ENCODE data around the gene PDCD5.
"Not testable (repeated sequence)": the region's sequence is repeated elsewhere in the genome, so short reads cannot be mapped to it uniquely, and the experiment has no call there.

PDCD5 gene

GRCh38 chr19:32576790-32577189, 4.2 kb upstream of the PDCD5 start:
- no peak for DNase-seq (ENCODE audit: low read depth in 2 of 3, low spot score in 1 of 3)

DNA sequence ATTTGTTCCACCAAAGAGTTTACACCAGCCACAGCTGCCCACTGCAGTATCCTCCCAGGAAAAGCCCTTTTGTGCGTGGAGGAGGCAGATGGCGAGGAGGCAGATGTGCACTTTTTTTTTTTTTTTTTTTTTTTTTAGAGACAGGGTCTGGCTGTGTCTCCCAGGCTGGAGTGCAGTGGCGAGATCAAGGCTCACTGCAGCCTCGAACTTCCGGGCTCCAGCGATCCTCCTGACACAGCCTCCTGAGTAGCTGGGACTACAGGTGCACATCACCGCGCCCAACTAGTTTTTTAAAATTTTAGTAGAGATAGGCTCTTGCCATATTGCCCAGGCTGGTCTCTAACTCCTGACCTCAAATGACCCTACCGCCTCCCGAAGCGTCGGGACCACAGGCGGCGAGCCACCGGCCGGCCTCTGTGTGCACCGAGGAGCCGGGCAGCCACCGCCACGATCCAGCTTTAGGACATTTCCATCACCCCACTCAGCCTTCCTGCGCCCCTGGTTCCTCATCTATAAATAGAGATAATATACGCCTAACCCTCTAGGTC, 563 bp upstream of the PDCD5 start:
- DNase-seq (ENCODE audit: low read depth in 2 of 3, low spot score in 1 of 3), result no peak

DNA sequence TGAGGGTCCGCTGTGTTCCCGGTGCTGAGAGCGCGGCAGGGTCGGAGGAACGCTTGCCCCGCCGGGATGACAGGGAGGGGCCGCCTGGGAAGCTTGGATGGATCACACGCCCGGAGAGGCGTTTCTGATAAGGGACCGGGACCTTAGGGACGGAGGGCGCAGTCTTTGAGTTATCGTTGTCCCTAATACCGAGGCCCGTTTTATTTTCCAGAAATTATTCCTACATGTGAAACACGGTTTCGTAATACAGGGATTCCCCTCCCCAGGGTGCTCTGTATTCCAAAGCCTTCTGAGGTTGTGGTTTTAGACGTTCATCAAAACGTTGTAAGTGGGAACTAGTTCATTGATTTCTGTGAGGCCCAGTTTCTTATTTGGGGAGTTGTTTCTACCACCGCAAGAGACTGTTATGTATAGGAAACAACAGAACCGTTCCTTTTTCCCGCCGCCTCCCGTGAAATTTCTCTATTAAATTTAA, 752 bp downstream of the PDCD5 start:
- DNase-seq (ENCODE audit: low read depth in 2 of 3, low spot score in 1 of 3), result peak in 1 of 3 donors; percentile 9

GRCh38 chr19:32587747-32588504, 6.9 kb downstream of the PDCD5 start:
- DNase-seq (ENCODE audit: low read depth in 2 of 3, low spot score in 1 of 3), result not testable (repeated sequence)

DNA sequence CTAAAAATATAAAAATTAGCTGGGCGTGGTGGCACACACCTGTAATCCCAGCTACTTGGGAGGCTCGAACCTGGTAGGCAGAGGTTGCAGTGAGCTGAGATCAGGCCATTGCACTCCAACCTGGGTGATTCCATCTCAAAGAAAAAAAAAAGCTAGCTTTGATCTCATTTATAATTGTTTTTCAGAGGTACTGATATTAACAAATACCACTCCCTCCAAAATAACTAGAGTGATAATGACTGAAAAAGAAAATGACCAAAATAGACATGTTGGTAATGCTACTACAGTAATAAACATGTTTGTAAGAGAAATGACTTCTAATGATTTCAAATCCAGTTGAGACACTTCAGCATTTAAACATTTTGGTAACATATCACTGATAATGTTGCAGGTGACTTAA, 13.0 kb downstream of the PDCD5 start:
- no peak for DNase-seq (ENCODE audit: low read depth in 2 of 3, low spot score in 1 of 3)

GRCh38 chr19:32595491-32595890, 14.5 kb downstream of the PDCD5 start:
- DNase-seq (ENCODE audit: low read depth in 2 of 3, low spot score in 1 of 3), result no peak

DNA sequence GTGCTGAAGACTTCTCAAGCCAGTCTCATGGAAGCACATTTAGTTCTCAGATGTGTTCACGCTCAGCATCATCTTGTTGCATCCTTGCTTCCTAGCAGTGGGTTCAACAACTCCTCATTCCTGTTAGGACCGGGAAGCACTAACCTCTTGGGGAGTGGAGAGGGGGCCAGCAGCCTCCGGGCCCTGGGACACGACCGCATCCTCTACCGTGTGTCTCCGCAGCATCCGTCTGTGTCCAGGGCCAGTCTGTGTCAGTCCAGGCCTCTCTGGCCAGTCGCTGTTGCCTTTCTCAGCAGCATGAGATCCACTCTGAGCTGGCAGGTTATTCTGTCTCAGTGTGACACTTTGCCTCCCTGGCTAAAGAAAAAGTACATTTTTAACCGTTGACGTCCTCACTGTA, 17.0 kb downstream of the PDCD5 start:
- DNase-seq (ENCODE audit: low read depth in 2 of 3, low spot score in 1 of 3), result no peak

DNA sequence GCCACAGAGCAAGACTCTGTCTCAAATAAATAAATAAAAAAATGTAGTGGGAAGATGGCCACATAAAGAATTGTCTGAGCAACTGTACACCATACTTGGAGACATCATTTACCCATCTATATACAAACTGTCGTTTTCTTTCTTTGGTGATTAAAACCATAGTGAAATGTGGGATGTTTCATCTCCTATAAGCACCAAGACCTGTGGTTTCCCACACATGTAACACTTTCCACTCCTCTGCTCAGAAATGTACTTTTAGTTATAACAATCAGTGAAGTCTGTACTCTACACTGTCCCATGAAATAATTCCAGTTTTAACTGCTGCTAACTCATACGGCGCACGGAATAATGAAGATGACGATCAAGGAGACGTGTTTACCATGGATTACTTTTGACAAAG, 18.3 kb downstream of the PDCD5 start:
- DNase-seq (ENCODE audit: low read depth in 2 of 3, low spot score in 1 of 3), result no peak

DNA sequence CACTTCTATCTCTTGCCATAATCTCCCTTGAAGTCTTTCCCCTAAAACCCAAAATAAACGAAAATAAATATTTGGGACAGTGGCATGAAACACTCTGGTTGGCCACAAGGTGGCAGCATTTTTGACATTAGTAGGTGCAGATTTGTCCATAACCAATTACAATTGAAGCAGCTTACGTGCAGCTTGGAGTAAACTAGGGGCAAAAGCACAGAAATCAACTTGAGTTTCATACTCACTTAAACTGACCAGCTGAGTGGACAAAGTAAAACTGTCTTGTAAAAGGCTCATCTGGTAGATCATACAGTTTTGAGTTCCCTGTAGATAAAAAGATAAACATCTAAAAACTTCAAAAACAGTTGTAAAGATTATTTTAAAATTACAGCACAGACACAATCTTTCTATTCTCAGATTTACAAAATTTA, 18.8 kb downstream of the PDCD5 start:
- DNase-seq (ENCODE audit: low read depth in 2 of 3, low spot score in 1 of 3), result peak in 2 of 3 donors; percentile 7 to 44

DNA sequence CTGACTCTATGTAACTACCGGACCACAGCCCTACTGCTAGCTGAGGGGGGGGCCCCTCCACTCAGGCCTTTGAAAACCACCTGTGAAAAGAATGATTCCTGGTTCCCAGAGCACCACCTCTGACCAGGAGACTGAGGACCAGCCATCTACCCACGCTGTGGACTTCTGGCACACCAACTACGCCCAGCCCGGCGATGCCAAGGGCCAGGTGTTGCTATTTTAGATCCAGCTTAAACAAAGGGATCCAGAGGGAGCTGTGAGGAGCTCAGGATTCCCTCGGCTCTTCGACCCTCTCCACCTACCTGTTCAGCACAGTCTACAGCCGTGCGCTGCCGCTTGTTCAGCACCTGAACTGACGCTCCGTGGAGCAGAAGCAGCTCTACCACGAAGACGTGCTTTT, 23.0 kb downstream of the PDCD5 start:
- DNase-seq (ENCODE audit: low read depth in 2 of 3, low spot score in 1 of 3), result no peak

GRCh38 chr19:32605544-32605943, 24.6 kb downstream of the PDCD5 start:
- DNase-seq (ENCODE audit: low read depth in 2 of 3, low spot score in 1 of 3), result no peak

DNA sequence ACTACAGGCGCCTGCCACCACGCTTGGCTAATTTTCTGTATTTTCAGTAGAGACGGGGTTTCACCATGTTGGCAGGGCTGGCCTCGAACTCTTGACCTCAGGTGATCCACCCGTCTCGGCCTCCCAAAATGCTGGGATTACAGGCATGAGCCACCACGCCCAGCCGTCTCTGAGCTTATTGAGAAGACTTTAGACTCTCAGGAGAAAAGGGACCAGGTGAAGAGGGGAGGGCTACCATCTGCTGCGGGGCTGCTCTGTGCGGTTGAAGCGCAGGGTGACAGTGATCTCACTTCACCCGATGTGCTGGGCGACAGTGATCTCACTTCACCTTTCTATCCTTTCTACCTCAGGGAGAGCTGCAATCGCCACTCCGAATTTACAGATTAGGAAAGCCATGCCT, 25.3 kb downstream of the PDCD5 start:
- DNase-seq (ENCODE audit: low read depth in 2 of 3, low spot score in 1 of 3), result no peak

- DNase-seq (ENCODE audit: low read depth in 2 of 3, low spot score in 1 of 3), result no peak
These were observed 26.5 kb downstream of the PDCD5 start for GRCh38 chr19:32607479-32607878.

DNA sequence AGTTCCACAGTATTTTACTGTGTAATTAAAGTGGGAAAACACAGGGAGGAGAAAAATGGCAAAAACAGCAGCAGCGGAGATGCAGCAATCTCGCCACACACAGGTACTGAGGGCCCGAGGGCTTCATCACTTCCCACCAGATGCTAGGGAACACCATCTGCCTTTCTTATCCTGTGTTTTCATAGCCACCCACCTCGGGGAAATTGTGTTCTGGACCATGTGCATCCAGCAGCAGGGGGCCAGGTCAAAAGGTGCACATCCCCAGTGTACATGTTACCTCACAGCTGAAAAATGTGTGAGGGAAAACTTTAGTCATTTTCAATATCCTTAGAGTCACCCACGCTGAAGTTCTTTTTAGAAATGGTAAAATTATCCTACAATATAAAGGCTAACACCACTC, 30.2 kb downstream of the PDCD5 start:
- no peak for DNase-seq (ENCODE audit: low read depth in 2 of 3, low spot score in 1 of 3)

- DNase-seq (ENCODE audit: low read depth in 2 of 3, low spot score in 1 of 3), result no peak
These were observed 32.0 kb downstream of the PDCD5 start for GRCh38 chr19:32613008-32613407.

DNA sequence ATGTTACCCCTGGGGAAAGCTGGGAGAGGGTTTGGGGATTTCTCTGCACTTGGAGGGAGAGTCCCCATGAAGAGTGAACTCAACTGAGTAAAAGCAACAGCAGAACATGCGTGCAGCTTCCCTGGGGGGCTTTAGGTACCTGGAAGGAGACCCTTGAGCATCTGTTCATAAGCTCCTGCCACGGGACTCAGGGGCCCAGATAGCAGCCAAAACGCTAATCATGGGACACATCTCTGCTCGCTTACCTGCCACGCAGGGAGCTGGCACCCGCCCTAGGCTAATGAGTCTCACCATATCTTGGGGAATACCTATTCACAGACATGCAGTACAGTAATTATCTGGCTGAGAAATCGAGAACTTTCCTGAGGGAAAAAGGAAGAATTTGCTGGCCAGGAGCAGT, 33.9 kb downstream of the PDCD5 start:
- DNase-seq (ENCODE audit: low read depth in 2 of 3, low spot score in 1 of 3), result no peak

- DNase-seq (ENCODE audit: low read depth in 2 of 3, low spot score in 1 of 3), result no peak
These were observed 34.6 kb downstream of the PDCD5 start for GRCh38 chr19:32615569-32615968.

DNA sequence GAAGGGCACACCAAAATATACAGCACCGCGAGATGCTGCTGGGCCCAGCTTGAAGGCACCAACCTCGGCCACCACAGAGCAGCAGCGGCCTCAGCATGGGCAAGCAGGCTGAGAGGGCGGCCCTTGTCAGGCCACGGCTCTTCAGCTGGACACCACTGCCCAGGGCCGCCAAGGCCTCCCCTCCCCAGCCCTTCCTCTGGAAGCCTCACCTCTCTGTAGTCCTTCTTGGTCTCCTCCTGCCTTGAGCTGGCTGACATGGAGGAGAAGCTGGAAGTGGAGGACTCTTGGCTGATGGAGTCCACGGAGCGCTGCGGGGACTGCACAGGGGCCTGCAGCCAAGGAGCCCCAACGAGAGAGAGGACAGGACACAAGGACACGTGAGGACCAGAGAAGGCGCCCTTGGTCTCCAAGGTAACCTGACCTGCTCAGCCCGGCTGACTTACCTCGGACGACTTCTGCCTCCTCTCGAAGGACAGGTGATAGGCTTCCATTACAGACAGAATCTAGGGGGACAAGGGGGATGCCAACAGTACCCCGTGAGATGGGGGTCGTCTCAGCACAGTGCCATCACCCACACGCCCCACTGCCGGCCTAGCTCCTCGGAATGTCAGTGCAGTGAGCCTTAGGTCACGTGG, 38.2 kb downstream of the PDCD5 start:
- DNase-seq (ENCODE audit: low read depth in 2 of 3, low spot score in 1 of 3), result no peak

- no peak for DNase-seq (ENCODE audit: low read depth in 2 of 3, low spot score in 1 of 3)
These were observed 41.0 kb downstream of the PDCD5 start for GRCh38 chr19:32622002-32622401.

DNA sequence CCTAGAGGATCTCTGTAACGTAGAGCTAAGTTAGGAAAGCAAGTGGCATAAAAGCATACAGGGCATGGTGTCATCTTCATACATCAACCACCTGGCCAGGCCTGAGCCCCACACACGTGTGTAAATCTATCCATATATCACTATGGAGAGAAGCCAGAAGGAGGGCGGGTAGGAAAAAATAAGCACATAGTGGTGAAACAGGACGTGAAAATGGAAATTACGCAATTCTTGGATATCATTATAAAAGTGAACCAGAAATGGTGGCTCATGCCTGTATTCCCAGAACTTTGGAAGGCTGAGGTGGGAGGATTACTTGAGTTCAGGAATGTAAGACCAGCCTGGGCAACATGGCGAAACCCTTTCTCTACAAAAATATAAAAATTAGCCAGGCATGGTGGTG, 43.4 kb downstream of the PDCD5 start:
- no peak for DNase-seq (ENCODE audit: low read depth in 2 of 3, low spot score in 1 of 3)

GRCh38 chr19:32626969-32627368, 46.0 kb downstream of the PDCD5 start:
- no peak for DNase-seq (ENCODE audit: low read depth in 2 of 3, low spot score in 1 of 3)

GRCh38 chr19:32627714-32628270, 46.8 kb downstream of the PDCD5 start:
- DNase-seq (ENCODE audit: low read depth in 2 of 3, low spot score in 1 of 3), result no peak

Data from stimulated activated CD4-positive, alpha-beta T cell treated with anti-CD3 and anti-CD28 coated beads, Interleukin-12 subunit alpha, Interleukin-12 subunit beta, amount 100 ng/mL, for 48 hours (primary cell).